H1 (cell line): Measurements from ENCODE around the gene KHDC4. TPM values are rescaled to one million over a fixed set of nuclear protein-coding genes. Genes with fewer than 3 reads are reported as not detected.
A peak's percentile ranks its signal among the peaks of the same experiment; 100 is the strongest.

Experiments used
- CTCF ChIA-PET: fragments of 300-600 bp; sonication (Branson Sonifier 250); formaldehyde crosslinking; loops from one replicate; lab custom pipeline; 2021; ENCODE audit not compliant: partially characterized antibody; lab: Charles Lee
- POLR2A ChIA-PET: fragments of 300-600 bp; sonication (Branson Sonifier 250); formaldehyde crosslinking; loops from one replicate; lab custom pipeline; 2021; ENCODE audit warnings: inconsistent platforms; ENCODE audit not compliant: partially characterized antibody; lab: Charles Lee
- DNase-seq, 2 experiments: peaks; one replicate each; pipeline versions ENCODE4 v3.0.0 to v3.0.0-alpha.2; 2010 to 2022; ENCODE audit warnings: low spot score in 2 of 2, low read depth in 1 of 2, mixed read lengths in 1 of 2
- FAIRE-seq: peaks from 2 replicates; lab custom pipeline; 2011; peaks lifted over from hg19 to GRCh38; lab: Jason Lieb, UNC
- H2AFZ ChIP-seq: 2 replicates; pipeline ENCODE4 v1.8.1; 2012; ENCODE audit warnings: low read length, inconsistent platforms
- H2AK5ac ChIP-seq: 2 replicates; pipeline ENCODE4 v1.6.1; 2013; ENCODE audit warnings: low read depth, low read length
- H2BK120ac ChIP-seq: replicated peaks from 2 replicates; pipeline ENCODE3; 2013; ENCODE audit warnings: low read depth, low read length, inconsistent platforms
- H2BK12ac ChIP-seq: 2 replicates; pipeline ENCODE4 v1.6.1; 2013; ENCODE audit warnings: low read depth, low read length
- H2BK15ac ChIP-seq: 2 replicates; pipeline ENCODE4 v1.6.1; 2013; ENCODE audit warnings: low read length
- H2BK20ac ChIP-seq: 2 replicates; pipeline ENCODE4 v1.6.1; 2013; ENCODE audit warnings: low read length
- H2BK5ac ChIP-seq: 2 replicates; pipeline ENCODE4 v1.6.1; 2013; ENCODE audit warnings: low read depth, low read length
- H3K14ac ChIP-seq: 2 replicates; pipeline ENCODE4 v1.6.1; 2013; ENCODE audit warnings: inconsistent platforms; ENCODE audit not compliant: insufficient read length
- H3K18ac ChIP-seq: 2 replicates; pipeline ENCODE4 v1.6.1; 2013; ENCODE audit warnings: low read length; ENCODE audit errors: extremely low read depth
- H3K23ac ChIP-seq: 2 replicates; pipeline ENCODE4 v1.6.1; 2013; ENCODE audit warnings: inconsistent platforms; ENCODE audit not compliant: insufficient read length
- H3K23me2 ChIP-seq: 2 replicates; pipeline ENCODE4 v1.6.1; 2013; ENCODE audit warnings: low read depth, low read length
- H3K27ac ChIP-seq: 2 replicates; pipeline ENCODE4 v1.6.1; 2011; ENCODE audit warnings: low read depth, low read length, inconsistent platforms
- H3K27me3 ChIP-seq, 4 experiments: replicated peaks in 1 of 4; 1 replicate in 1 of 4; 2 replicates in 3 of 4; pipeline versions ENCODE4 v1.6.1 to v1.8.1; 2011 to 2013; ENCODE audit warnings: low read length in 3 of 4, mild to moderate bottlenecking in 3 of 4, inconsistent platforms in 2 of 4, mixed read lengths in 2 of 4, moderate library complexity in 1 of 4; ENCODE audit not compliant: control insufficient read depth in 3 of 4, insufficient read depth in 3 of 4; ENCODE audit errors: extremely low read depth in 1 of 4
- H3K36me3 ChIP-seq, 4 experiments: 2 replicates each; pipeline versions ENCODE4 v1.6.1 to v1.8.1; 2011 to 2013; ENCODE audit warnings: mild to moderate bottlenecking in 4 of 4, low read length in 3 of 4, moderate library complexity in 2 of 4, control low read depth in 1 of 4, inconsistent platforms in 1 of 4; ENCODE audit not compliant: insufficient read depth in 4 of 4, control insufficient read depth in 2 of 4
- H3K4ac ChIP-seq: replicated peaks from 2 replicates; pipeline ENCODE3; 2013; ENCODE audit warnings: low read length, low read depth, mixed read lengths, inconsistent platforms; ENCODE audit not compliant: insufficient read length
- H3K4me1 ChIP-seq, 4 experiments: replicated peaks in 1 of 4; 1 replicate in 1 of 4; 2 replicates in 3 of 4; pipeline versions ENCODE4 v1.6.1 to v1.8.1; 2011 to 2013; ENCODE audit warnings: low read length in 3 of 4, inconsistent platforms in 2 of 4, mixed read lengths in 1 of 4; ENCODE audit not compliant: insufficient read depth in 4 of 4, control insufficient read depth in 3 of 4
- H3K4me2 ChIP-seq, 2 experiments: 2 replicates each; pipeline versions ENCODE4 v1.6.1 to v1.8.1; 2011 to 2013; ENCODE audit warnings: low read depth in 2 of 2, low read length in 2 of 2, control low read depth in 1 of 2, inconsistent platforms in 1 of 2, mild to moderate bottlenecking in 1 of 2; ENCODE audit not compliant: insufficient read depth in 1 of 2
- H3K4me3 ChIP-seq, 4 experiments: fragments of 200-600, 300-600 bp in 1 of 4; sonication (generic), shearing (Covaris generic), sonication (Bioruptor Twin) in 1 of 4; 2 replicates each; pipeline versions ENCODE4 v1.5.1 to v1.8.1; 2011 to 2016; ENCODE audit warnings: low read length in 4 of 4, low read depth in 3 of 4, control low read depth in 2 of 4, inconsistent platforms in 2 of 4, mild to moderate bottlenecking in 2 of 4, mixed read lengths in 1 of 4, moderate library complexity in 1 of 4; ENCODE audit not compliant: insufficient read depth in 2 of 4; ENCODE audit errors: extremely low read depth in 1 of 4
- H3K56ac ChIP-seq: replicated peaks from 2 replicates; pipeline ENCODE3; 2013; ENCODE audit warnings: low read depth, mild to moderate bottlenecking, mixed read lengths, low read length, inconsistent platforms; ENCODE audit not compliant: insufficient read length
- H3K79me1 ChIP-seq: 2 replicates; pipeline ENCODE4 v1.6.1; 2013; ENCODE audit warnings: low read depth, low read length, control low read depth
- H3K79me2 ChIP-seq, 2 experiments: 2 replicates each; pipeline versions ENCODE4 v1.6.1 to v1.8.1; 2012 to 2013; ENCODE audit warnings: low read length in 2 of 2, mild to moderate bottlenecking in 2 of 2, inconsistent platforms in 1 of 2; ENCODE audit not compliant: insufficient read depth in 2 of 2, control insufficient read depth in 1 of 2
- H3K9ac ChIP-seq, 4 experiments: replicated peaks in 1 of 4; 1 replicate in 1 of 4; 2 replicates in 3 of 4; pipeline versions ENCODE4 v1.6.1 to v1.8.1; 2011 to 2013; ENCODE audit warnings: low read depth in 3 of 4, low read length in 3 of 4, control low read depth in 2 of 4, mild to moderate bottlenecking in 2 of 4, moderate library complexity in 2 of 4, inconsistent platforms in 1 of 4; ENCODE audit errors: extremely low read depth in 1 of 4
- H3K9me3 ChIP-seq, 2 experiments: 2 replicates each; pipeline versions ENCODE4 v1.6.1 to v1.8.1; 2012 to 2013; ENCODE audit warnings: mild to moderate bottlenecking in 2 of 2, moderate library complexity in 2 of 2, control low read depth in 1 of 2, inconsistent platforms in 1 of 2, low read depth in 1 of 2, low read length in 1 of 2, mixed read lengths in 1 of 2; ENCODE audit not compliant: insufficient read depth in 2 of 2
- H4K20me1 ChIP-seq, 2 experiments: replicated peaks in 1 of 2; 2 replicates each; pipeline versions ENCODE3 to v1.8.1; 2011 to 2013; ENCODE audit warnings: inconsistent platforms in 2 of 2, low read length in 2 of 2, mild to moderate bottlenecking in 1 of 2; ENCODE audit not compliant: insufficient read depth in 2 of 2, control insufficient read depth in 1 of 2
- H4K5ac ChIP-seq: 2 replicates; pipeline ENCODE4 v1.6.1; 2013; ENCODE audit warnings: low read length, low read depth, mixed read lengths, inconsistent platforms; ENCODE audit not compliant: insufficient read length
- H4K8ac ChIP-seq: 2 replicates; pipeline ENCODE4 v1.8.0; 2013; ENCODE audit warnings: mild to moderate bottlenecking, moderate library complexity, low read length, inconsistent platforms; ENCODE audit not compliant: insufficient read depth; ENCODE audit errors: extremely low read depth
- H4K91ac ChIP-seq: replicated peaks from 2 replicates; pipeline ENCODE3; 2013; ENCODE audit warnings: low read length, mixed read lengths, inconsistent platforms; ENCODE audit not compliant: insufficient read length
- POLR2AphosphoS5 ChIP-seq: IDR thresholded peaks from 2 replicates; pipeline ENCODE4 v1.6.1; 2011; ENCODE audit warnings: low read depth, low read length
- YY1 ChIP-seq: IDR thresholded peaks from 2 replicates; pipeline ENCODE4 v1.6.1; 2011; ENCODE audit warnings: low read depth, mild to moderate bottlenecking, low read length
- WGBS, 2 experiments: shearing (Covaris generic) in 1 of 2; methylation state at CpG; one replicate each; pipeline versions ENCODE4 v1.1.6 to v1.1.7; 2013 to 2015; ENCODE audit warnings: low lambda C conversion rate in 2 of 2, mixed read lengths in 2 of 2, inconsistent platforms in 1 of 2, low coverage in 1 of 2, missing lambda C conversion rate in 1 of 2; ENCODE audit not compliant: insufficient replicate concordance in 2 of 2, insufficient coverage in 1 of 2, insufficient read length in 1 of 2; ENCODE audit errors: extremely low coverage in 1 of 2, missing lambda C conversion rate in 1 of 2; 5-methylcytosine and 5-hydroxymethylcytosine counted together
- polyA plus RNA-seq, 7 experiments: library from polyadenylated mRNA; depleted of rRNA in 3 of 7; stranded (reverse) in 5 of 7; unstranded in 2 of 7; fragments of >200 nt in 5 of 7; fragments of 200-250 nt in 2 of 7; gene quantifications; 1 replicate in 5 of 7; 2 replicates in 1 of 7; 4 replicates in 1 of 7; pipeline versions ENCODE4 v1.2.1 to v1.2.3, GENCODE V29; 2011 to 2013; ENCODE audit warnings: missing spikeins in 2 of 7, mixed read lengths in 2 of 7
- total RNA-seq: library from RNA; stranded (reverse); fragmentation: NEBNext Ultra II Directional; extraction: Animal tissue kit (Norgen Biotek cat#: 25700); gene quantifications from 2 replicates; pipeline ENCODE4 v1.2.1, GENCODE V29; 2021

The KHDC4 gene
- total and polyA plus RNA-seq, 2 of the 8 experiments (the other 6 are each of a cell fraction or from before 2014, with no cell fraction given): 56.6 to 81.1 TPM

DNA sequence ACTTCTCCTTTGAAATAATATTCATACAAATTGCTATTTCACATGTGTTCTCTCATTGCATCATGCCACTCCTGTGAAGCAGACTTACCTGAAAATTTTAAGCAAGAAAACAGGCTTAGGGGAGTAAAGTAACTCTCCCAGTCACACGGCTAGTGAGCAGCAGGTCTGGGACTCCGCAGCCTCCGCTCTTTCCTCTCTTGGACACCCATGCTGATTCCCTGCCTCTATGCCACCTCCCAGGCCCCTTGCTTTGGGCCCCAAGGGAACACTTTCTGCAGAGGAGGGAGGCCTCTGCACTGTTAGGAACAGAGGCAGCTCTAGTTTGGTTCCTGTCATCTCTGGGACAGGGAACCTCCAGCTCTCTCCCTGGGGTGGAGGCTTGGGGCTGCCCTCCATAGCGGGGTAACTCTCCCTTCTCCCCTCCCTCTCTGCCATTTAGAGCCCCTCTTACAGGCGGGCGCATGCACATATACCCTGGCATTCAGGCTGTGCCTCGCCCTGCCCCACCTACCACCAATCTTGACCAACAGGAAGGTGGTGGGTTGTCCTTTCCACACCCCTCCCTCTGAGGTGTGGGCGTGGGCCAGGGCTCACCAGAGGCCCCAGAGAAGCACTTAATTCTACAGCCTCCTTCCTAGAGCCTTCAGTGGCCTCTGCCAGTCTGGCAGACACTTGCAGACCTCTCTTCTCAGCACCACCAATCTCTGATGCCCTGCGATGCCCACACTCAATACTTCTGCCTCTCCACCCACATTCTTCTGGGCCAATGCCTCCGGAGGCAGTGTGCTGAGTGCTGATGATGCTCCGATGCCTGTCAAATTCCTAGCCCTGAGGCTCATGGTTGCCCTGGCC, 7.0 kb upstream of the KHDC4 start, which contains the start of gene RXFP4:
TSS of gene RXFP4 (plus strand) at position 646 of the 852 bp plus-strand sequence. CDS start at position 718, 72 bp downstream.
- H4K8ac ChIP-seq: peak within 1 kb of the TSS; percentile 88; the same call in 1 of the 2 replicates
- H3K79me1 ChIP-seq: no peaks in the 10 kb centered on the region
- no peak for FAIRE-seq
- no peak within 1 kb of the TSS for H3K4ac ChIP-seq
- ChIA-PET CTCF (interaction anchor here (0.5 to 5.3 kb wide), 8 partner anchors 34 to 408 kb away, joined by 3 to 49 read pairs (median 6); no protein-coding TSS in a partner anchor), POLR2A (interaction anchor here (0.6 to 4.8 kb wide), 12 partner anchors 10 to 836 kb away, joined by 3 to 27 read pairs (median 6); partner anchors contain the start of gene ARHGEF2)
- H3K4me2 ChIP-seq: no peak within 1 kb of the TSS
- no peak within 1 kb of the TSS for H2BK120ac ChIP-seq
- H3K23ac ChIP-seq: no peak within 1 kb of the TSS
- no peak within 1 kb of the TSS for H4K5ac ChIP-seq
- H2BK12ac ChIP-seq: peak within 1 kb of the TSS; percentile 55; the same call in 1 of the 2 replicates
- H2AFZ ChIP-seq: no peak within 1 kb of the TSS
- no peak within 1 kb of the TSS; the same call in 1 of the 2 replicates for H2AK5ac ChIP-seq
- H3K36me3 ChIP-seq: peaks cover 0 to 1% (median 0%) of the 10 kb centered on the region in 4 experiments; a peak in 2 of 8 replicates
- no peak within 1 kb of the TSS for H3K4me3 ChIP-seq
- no peak within 1 kb of the TSS for H3K14ac ChIP-seq
- H2BK15ac ChIP-seq: 0 out of 2 replicates have a peak within 1 kb of the TSS, but pooled peaks have one; percentile 31
- H3K9me3 ChIP-seq: no peaks in the 10 kb centered on the region
- peak within 1 kb of the TSS; percentile 61 for H4K91ac ChIP-seq
- peak; percentile 70 for TF ChIP-seq POLR2AphosphoS5
- no peak for TF ChIP-seq YY1
- TF ChIP-seq, all 59 proteins: peak for 1
- no peak within 1 kb of the TSS for H2BK5ac ChIP-seq
- no peaks in the 10 kb centered on the region for H3K79me2 ChIP-seq
- no peak within 1 kb of the TSS for H3K18ac ChIP-seq
- H3K56ac ChIP-seq: no peak within 1 kb of the TSS
- WGBS, 2 experiments: 76% methylated on average over 11 of the region's 11 CpGs; no CpG with 5 or more reads in 1 of the 2 experiments
- no peak within 1 kb of the TSS for H3K27ac ChIP-seq
- DNase-seq: no peak
- H3K9ac ChIP-seq: no peak within 1 kb of the TSS
- no peaks in the 10 kb centered on the region for H4K20me1 ChIP-seq
- H3K4me1 ChIP-seq: peaks cover 0 to 9% (median 2%) of the 10 kb centered on the region in 4 experiments; a peak in 5 of 7 replicates
- H3K23me2 ChIP-seq: no peaks in the 10 kb centered on the region
- no peak within 1 kb of the TSS for H2BK20ac ChIP-seq
- H3K27me3 ChIP-seq: no peaks in the 10 kb centered on the region
